GM20000 (cell line): ENCODE measurements around the gene STAG1.
A peak's percentile ranks its signal among the peaks of the same experiment; 100 is the strongest.
"Not testable (repeated sequence)": the region's sequence is repeated elsewhere in the genome, so short reads cannot be mapped to it uniquely, and the experiment has no call there.

Experiments used
- DNase-seq: peaks from one replicate; pipeline ENCODE4 v3.0.0; 2012; ENCODE audit warnings: low spot score
- TF ChIP-seq, protein P1 (sequence below): IDR thresholded peaks from 2 replicates; pipeline ENCODE4 v1.5.1; 2012; ENCODE audit warnings: mild to moderate bottlenecking, control low read depth; ENCODE audit errors: extremely low read depth, missing control alignments

The STAG1 gene

DNA sequence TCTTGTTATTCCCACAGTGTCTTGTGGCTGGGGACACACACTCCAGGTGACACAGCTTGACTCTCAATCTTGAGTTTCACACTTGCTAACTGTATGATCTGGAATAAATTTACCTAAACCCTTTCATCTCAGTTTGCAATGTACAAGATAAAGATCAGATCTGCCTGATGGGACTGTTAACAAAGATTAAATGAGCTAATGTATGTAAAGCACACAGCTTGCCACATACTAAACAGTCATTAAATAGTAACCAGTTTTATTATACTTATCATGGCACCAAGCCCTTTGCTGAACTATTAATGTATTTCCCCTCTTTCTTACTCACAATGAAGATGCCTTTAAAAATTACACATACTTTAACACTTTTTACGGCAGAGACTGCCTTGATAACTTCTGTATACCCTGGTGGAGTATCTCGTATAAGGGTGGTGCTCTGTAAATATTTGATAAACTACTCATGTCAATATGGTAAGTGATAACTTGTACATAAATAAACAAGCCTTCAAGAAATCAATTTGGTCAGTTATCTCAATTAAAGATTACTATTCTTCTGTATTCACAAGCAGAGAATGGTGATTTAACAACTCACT lies 184.5 kb downstream of the STAG1 start:
- TF ChIP-seq, protein P1, sequence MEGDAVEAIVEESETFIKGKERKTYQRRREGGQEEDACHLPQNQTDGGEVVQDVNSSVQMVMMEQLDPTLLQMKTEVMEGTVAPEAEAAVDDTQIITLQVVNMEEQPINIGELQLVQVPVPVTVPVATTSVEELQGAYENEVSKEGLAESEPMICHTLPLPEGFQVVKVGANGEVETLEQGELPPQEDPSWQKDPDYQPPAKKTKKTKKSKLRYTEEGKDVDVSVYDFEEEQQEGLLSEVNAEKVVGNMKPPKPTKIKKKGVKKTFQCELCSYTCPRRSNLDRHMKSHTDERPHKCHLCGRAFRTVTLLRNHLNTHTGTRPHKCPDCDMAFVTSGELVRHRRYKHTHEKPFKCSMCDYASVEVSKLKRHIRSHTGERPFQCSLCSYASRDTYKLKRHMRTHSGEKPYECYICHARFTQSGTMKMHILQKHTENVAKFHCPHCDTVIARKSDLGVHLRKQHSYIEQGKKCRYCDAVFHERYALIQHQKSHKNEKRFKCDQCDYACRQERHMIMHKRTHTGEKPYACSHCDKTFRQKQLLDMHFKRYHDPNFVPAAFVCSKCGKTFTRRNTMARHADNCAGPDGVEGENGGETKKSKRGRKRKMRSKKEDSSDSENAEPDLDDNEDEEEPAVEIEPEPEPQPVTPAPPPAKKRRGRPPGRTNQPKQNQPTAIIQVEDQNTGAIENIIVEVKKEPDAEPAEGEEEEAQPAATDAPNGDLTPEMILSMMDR: no peak
- DNase-seq: no peak

DNA sequence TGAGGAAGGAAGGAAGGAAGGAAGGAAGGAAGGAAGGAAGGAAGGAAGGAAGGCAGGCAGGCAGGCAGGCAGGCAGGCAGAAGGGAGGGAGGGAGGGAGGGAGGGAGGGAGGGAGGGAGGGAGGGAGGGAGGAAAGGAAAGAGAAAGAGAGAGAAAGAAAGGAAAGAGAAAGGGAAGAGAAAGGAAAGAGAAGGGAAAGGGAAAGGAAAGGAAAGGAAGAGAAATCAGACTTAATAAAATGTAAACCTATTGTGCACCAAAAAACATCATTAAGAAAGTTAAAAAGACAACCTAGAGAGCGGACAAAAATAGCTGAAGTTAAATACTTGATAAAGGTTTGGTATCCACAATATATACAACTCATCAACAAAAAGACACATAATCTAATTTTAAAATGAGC lies 187.2 kb downstream of the STAG1 start:
- not testable (repeated sequence) for DNase-seq

DNA sequence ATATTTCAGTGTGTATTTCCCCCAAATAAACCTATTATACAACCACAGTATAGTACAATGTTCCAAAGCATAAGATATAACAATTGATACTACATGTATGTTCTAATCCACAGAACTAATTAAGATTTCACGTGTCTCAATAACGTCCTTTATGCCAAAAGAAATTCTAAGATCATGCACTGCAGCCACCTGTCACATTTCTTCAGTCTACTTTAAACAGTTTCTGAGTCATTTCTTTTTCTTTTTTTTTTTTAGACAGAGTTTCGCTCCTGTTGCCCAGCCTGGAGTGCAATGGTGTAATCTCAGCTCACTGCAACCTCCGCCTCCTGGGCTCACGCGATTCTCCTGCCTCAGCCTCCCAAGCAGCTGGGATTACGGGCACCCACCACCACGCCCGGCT lies 190.2 kb downstream of the STAG1 start:
- TF ChIP-seq, protein P1: no peak
- DNase-seq: no peak

DNA sequence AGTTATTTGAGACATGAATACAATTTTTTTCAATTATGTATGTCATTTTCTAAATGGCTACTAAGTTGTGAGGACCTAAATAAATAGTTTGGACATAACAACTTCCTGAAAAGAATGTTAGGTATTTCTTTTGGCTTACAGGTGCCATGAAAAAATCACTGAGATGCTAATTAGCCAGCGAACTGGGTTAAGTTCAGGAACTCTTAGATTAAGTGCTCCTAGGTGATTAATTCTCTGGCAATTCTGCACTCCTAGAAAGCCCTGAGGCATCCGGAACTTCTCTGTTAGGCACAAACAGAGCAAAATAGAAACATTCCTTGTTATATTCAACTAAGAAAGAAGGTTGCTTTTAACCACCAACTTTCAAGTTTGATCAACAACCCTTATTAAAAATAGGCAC lies 192.3 kb downstream of the STAG1 start:
- no peak for DNase-seq

DNA sequence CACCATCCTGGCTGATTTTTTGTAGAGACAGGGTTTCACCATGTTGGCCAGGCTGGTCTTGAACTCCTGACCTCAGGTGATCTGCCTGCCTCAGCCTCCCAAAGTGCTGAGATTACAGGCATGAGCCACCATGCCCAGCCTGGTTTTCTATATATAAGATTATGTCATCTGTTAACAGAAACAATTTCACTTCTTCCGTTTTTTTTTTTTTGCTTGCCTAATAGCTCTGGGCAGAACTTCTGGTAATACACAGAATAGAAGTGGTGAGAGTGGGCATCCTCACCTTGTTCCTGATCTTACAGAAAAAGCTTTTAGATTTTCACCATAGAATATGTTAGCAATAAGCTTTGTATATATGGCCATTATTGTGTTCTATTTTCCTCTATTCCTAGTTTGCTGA lies 202.7 kb downstream of the STAG1 start:
- not testable (repeated sequence) for DNase-seq

More for the DNA sequence above, 192.3 kb downstream of the STAG1 start:
- TF ChIP-seq, protein P1: no peak

DNA sequence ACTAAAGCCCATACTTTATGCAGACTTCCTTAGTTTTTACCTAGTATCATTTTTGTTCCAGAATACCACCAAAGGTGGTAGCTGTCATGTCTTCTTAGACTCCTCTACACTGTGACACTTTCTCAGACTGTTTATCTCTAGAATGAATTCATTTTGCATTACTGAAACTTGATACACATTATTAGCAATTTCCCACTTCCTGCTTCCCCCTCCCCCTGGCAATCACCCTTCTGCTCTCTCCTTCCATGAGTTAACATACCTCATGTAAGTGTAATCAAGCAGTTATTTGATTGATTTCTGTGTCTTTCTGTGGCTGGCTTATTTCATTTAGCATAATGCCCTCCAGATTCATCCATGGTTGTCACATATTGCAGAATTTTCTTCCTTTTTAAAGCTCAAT lies 204.9 kb downstream of the STAG1 start:
- TF ChIP-seq, protein P1: no peak
- peak; percentile 10 for DNase-seq

DNA sequence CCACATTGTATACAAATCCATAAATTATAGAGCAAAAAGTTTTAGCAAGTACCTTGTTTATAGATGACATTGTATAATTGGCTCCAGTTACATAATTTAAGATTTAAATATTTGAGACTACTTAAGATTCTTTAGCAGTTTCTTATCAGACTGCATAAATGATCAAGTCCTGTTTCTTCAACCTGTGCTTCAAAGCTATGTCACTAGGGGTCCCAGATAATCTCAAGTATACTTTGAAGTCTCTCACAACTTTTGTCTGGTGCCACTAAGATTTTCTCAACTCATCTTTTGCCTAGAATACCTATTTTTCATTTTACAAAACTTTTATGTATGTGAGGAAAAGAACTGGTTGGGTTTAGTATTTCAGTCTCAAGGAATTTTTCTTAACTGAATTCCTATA lies 205.5 kb downstream of the STAG1 start:
- DNase-seq: peak; percentile 7

DNA sequence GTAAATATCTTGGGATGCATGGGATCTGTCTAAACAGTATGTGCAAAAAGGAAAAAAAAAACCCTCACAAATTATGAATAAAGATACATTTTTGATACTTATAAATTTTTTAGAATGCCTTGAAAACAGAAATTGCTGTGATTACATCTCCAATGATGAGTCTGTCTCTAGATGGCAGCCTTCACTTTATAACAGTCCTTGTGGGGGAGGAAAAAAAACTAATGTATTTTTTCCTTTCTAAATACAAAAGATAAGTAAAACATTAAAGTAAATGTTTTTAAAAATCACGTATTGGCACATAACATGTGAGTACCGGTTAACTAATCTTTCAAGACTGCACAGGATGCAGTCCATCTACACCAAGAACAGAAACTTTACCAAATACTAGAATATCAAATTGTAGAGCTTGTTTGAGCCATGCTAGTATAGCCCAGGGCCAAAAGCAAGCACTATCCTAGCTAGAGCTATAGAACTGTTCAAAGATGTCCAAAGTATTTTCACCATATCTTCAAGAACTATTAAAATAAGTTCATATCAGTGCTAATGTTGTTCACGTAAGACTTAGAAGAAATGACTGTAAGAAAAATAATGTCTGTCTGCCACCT lies 206.4 kb downstream of the STAG1 start:
- no peak for DNase-seq
- TF ChIP-seq, protein P1: no peak

More for the DNA sequence above, 205.5 kb downstream of the STAG1 start:
- TF ChIP-seq, protein P1: no peak
